Measurements from ENCODE around the gene ZNF17.

The ZNF17 gene

DNA sequence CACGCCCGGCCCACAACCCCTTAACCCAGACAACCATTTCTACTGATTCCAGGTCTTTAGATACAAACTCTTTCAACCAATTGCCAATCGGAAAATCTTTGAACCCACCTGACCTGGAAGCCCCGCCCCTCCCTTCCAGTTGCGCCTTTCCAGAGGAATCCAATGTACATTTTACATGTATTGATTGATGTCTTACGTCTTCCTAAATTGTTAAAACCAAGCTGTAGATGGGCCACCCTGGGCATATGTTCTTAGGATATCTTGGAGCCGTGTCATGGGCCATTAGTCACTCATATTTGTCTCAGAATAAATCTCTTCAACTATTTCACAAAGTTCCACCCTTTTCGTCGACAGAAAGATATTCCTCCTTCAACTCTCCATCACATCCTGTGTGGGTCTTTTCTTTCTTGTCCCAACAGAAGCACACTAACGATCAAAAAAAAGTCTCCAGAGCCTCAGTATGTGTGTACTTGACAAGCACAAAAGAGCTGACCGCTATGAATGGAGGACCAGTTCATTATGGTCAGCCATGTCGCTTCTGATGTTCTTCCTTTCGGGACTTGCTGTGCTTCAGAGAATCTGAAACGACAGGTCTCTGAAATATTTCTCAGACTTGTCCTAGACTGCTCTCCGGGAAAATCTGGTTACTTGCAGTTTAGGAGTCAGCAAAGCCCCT lies 23.6 kb downstream of the ZNF17 start:
- no peak for DNase-seq

DNA sequence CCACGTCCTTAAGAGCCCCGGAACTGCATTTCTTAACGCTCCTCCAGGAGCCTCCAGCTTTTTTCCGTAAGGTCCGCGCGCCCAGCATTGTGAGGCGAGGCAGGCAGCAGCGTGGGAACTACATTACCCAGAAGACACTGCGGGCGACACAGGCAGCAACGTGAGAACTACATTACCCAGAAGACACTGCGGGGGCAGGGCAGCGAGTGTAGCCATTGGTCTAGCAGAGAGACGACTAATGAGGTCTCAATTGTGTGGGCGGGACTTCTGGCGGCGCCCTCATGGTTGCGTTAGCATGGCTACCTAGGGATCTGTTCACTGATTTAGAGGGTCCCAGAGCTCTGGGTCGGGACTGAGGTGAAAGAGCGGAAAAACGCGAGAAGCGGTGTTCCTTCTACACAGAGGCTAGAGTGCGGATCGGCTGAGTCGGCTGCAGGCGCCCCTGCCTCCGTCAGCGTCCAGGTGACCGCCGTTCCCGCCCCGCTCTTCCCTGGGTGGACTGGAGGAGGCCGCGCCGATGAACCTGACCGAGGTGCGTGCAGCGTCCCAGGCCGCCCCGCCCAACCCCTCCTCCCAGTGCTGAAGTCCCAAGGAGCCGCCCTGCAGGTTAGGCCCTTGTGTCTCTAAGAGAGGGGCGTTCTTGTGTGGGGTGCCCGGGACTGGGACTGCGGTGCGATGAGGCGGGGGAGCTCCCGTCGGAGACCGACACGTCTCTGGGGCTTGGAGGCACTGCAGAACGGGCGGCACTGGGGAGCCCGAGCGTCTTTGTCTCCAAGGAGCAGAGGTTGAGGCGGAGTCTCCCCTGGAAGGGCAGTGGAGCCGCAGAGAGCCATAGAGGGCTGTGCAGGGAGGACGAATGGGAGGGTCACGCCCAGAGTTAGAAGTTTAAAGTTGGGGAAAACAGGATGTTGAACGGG lies 24.4 kb downstream of the ZNF17 start, which contains the start of gene ZNF749:
Gene ZNF749, plus strand, starts transcription at position 264 of the 917 bp plus-strand sequence. Its CDS starts 254 bp downstream, at position 518.
- peak; percentile 97 for DNase-seq

DNA sequence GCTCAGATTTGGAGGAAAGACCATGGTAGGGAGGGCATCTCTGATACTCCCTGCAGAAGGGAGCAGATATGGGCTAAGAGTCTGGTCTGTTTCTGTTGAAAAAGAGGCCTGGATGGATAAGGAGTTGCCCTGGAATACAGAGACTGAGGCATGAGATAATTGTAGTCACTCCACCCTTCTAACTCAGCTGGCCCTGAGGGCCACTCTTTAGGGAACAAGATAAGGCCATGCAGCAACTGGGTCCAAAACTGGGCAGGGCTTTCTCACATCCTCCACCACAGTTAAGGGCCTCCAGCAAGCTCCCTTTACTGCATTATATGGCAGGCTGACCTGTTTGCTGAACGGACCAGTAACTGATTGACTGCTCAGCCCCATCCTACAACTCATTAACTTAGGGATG lies 25.5 kb downstream of the ZNF17 start:
- DNase-seq = no peak

DNA sequence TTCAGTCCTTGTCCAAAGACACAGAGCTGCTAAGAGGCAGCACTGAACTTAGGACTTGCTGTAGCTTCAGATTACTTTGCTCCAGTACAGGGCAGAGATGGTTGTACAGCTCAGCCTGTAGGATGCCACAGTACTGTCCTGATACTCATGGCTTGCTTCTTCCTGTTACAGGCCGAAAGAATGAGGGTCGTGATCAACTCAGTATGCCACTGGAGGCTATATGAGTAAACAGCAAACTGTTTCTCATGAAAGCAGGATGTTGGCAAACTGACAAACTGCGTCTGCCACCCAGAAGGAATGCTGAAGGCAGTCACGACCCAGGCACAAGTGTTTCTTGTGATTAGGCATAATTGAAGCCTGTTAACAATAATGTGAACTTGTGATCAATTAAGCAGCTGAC lies 27.0 kb downstream of the ZNF17 start:
- no peak for DNase-seq

DNA sequence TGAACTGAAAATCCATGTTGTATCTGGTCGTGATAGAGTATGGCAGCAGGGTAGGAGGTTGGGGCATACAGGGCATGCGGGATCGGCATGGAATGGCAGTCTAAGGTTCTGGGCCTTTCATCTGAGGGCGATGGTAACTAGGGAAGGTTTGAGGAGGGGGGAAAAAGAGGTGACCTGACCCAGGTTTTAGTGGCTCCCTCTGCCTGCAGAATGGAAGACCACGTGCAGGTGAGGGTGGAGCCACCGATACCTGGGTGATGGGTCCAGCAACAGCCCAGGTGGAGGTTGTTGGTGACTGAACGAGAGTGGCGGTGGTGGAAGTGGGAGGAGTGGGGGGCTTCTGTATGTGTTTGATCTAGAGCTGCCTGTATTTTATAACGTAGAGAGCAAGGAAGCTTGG lies 28.0 kb downstream of the ZNF17 start:
- DNase-seq = no peak

DNA sequence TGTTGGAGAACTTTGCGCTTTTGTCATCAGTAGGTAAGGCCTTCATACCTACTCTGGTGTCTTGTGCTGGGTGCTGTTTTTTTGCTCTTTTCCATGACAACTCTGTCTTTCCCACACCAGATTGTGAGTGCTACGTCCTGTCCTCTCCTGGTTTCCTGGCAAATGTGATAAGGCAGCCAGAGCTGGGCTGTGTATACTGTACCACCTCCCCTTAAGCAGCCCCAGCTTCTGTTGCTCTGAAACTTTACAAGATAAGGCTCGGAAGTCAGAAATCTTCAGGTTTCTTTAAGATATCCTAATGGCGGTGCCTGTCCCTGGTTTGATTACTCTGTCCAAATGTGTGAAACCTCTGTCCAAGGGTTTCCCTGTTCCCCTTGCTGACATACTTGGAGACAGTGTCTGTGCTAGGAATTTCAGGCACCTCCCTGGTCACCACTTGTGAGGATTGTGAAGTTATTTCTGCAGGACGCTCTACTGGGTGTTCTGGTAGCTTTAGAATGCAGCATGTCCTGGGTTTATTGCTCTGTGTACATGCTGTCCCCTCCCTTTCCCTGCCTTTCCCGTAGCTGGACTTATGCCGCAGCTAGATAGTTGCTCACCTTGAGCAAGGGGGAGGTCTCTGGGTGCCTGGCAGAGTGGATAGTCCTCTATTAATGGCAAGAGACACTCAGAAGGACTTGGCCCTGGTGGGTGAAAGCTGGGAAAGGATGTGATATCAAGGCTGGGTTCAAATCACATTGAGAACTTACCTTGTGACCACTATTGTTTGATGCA lies 31.2 kb downstream of the ZNF17 start:
- DNase-seq = no peak

DNA sequence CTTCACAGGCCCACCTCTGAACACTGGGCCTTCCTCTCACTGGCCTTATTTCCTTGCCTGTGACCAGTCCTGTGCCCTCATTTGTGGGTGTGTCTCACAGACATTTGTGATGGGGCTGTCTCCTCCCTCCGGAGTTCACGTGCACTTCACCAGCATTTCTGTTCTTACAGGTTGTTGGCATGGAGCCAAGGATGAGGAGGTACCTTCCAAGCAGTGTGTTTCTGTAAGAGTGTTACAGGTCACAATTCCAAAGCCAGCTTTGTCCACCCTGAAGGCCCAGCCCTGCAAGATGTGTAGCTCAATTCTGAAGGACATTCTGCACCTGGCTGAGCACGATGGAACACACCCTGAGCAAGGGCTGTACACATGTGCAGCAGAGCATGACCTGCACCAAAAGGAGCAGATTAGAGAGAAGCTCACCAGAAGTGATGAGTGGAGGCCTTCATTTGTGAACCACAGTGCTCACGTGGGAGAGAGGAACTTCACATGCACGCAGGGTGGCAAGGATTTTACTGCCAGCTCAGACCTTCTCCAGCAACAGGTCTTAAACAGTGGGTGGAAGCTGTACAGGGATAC lies 32.2 kb downstream of the ZNF17 start:
- no peak for DNase-seq

DNA sequence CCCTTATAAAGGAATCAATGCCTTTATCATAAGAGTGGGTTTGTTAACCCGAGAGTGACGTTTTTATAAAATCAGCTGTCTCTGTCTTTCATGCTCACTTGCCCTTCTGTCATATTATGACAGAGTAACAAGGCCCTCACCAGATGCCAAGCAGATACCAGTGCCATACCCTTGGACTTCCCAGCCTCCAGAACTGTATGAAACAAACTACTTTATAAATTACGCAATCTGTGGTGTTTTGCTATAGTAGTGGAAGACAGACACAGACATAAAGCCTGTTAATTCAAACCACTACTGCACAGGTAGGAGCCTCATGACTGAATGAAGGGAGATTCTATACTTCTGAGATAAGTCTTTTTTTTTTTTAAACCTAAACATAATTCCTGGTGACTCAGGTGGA lies 41.3 kb downstream of the ZNF17 start:
- no peak for DNase-seq

DNA sequence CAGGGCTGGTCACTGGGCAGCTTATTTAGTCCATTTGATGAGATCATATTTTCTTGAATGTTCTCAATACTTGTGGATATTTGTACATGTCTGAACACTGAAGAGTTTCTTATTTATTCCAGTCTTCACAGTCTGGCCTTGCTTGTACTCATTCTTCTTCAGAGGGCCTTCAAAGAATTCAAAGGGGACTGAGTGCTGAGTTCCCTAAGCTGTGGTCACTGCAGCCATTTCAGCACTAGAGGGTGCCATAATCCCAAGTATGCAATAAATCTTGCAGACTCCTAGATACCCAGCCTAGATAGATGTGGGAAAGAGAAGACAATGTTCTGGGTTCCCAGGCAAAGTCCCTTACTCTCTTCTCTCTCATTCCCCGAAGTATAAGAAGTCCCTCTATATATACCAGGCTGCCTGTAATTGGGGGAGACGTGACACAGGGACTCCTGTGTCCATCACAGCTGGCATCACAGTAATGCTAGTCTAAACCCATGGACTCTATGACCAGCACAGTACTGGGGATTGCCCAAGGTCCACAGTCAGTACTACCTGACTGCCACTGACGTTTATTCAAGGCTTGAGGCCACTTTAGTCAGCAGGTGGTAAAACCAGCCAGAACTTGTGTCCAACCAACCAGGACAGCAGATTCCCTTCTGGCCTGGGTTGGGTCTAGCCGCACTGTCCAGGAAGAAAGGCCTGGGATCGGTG lies 54.9 kb downstream of the ZNF17 start:
- no peak for DNase-seq

DNA sequence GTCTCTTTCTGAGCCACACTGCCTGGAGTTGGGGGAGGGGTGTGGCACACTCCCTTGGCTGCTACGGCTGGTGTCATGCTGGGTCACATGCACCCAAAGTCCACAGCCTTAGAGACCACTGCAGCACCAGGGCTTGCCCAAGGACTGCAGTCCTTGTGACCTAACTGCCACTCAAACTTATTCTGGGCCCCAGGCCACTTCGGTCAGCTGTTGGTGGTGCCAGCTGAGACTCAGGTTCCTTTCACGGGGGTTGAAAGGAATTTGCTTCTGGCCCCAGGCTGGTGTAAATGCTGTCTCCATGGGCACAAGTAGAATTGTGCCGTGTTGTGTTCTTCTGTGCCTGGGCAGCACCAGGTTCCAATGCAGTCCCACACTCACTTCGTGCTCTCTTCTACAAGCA lies 55.5 kb downstream of the ZNF17 start:
- no peak for DNase-seq
